AG09309 (cell line): ENCODE measurements around the gene FLT3.

ENCODE experiments used
- DNase-seq: peaks from one replicate; pipeline ENCODE4 v3.0.0-alpha.2; 2010; ENCODE audit warnings: low read depth
- H3K4me3 ChIP-seq: 2 replicates; pipeline ENCODE4 v1.5.1; 2011; ENCODE audit warnings: mild to moderate bottlenecking, low read depth, low read length, moderate library complexity; ENCODE audit not compliant: control insufficient read depth
- CTCF ChIP-seq: IDR thresholded peaks from 2 replicates; pipeline ENCODE4 v1.5.1; 2011; ENCODE audit warnings: mild to moderate bottlenecking, low read depth, low read length, inconsistent platforms; ENCODE audit not compliant: insufficient read depth, control insufficient read depth; ENCODE audit errors: missing control alignments

The FLT3 gene

GRCh38 chr13:28128030-28128429 lies 27.7 kb upstream of the FLT3 start:
- DNase-seq, result no peak
- TF ChIP-seq CTCF, result no peak
- no peak overlapping the region for H3K4me3 ChIP-seq

- H3K4me3 ChIP-seq, result no peak overlapping the region
- no peak for TF ChIP-seq CTCF
- DNase-seq, result no peak
These were observed 20.8 kb upstream of the FLT3 start for GRCh38 chr13:28121224-28121623.

GRCh38 chr13:28120317-28120716 lies 19.9 kb upstream of the FLT3 start:
- no peak overlapping the region for H3K4me3 ChIP-seq
- no peak for DNase-seq
- TF ChIP-seq CTCF, result no peak

GRCh38 chr13:28117689-28118377 lies 17.5 kb upstream of the FLT3 start:
- H3K4me3 ChIP-seq, result no peak overlapping the region
- no peak for DNase-seq
- no peak for TF ChIP-seq CTCF

GRCh38 chr13:28116736-28117135 lies 16.4 kb upstream of the FLT3 start:
- no peak for DNase-seq
- no peak overlapping the region for H3K4me3 ChIP-seq
- no peak for TF ChIP-seq CTCF

DNA sequence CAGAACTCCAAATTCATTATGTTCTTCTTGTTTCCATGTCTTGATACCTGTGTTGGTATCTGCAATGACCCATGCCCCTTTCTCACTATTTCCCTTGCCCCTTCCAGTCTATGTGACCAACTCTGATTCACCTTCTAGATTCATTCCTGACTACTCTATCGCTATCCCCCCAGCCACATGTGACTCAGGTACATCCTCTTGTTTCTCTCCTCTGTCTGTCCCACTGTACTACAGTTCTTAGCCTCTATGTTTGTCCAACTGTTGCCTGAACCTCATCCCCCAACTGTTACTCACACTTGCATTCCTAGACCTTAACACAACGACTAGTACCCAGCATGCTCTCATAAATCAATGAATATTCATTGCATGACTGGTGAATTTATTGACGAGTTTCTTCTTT lies 10.0 kb upstream of the FLT3 start:
- no peak for DNase-seq
- no peak for TF ChIP-seq CTCF
- no peak overlapping the region for H3K4me3 ChIP-seq
